ENCODE measurements around the gene ASIC2. TPM values are rescaled to one million over a fixed set of nuclear protein-coding genes. Genes with fewer than 3 reads are reported as not detected.
A peak's percentile ranks its signal among the peaks of the same experiment; 100 is the strongest.

Gene ASIC2
- total and polyA plus RNA-seq, 7 donors = 0.01 TPM; not detected in 6

DNA sequence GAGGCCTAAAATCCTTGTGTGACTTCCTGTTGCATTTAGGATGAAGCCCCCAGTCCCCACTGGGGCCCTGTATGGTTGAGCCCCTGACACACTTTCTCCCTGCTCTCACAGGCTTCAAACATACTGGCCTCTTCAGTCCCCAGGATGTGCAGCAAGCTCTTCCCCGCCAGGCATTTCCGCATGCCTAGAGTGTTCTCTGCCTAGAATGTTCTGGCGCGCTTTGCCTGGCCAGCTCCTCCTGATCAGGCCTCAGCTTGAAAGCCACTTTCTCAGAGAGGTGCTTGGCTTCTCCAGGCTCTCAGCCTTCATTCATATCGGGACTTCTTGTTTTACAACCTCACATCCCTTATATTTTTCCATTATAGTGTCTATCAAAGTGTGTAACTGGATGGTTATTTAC is 177.7 kb downstream of the ASIC2 start:
- H3K36me3 ChIP-seq (ENCODE audit: insufficient read depth in 1 of 2, low read depth in 1 of 2) = no peaks in the 10 kb centered on the region
- no peaks in the 10 kb centered on the region for H3K9me3 ChIP-seq
- intact Hi-C loops (cut with DNase I) = no loop called here
- H3K27me3 ChIP-seq (ENCODE audit: insufficient read depth in 3 of 3, low read length in 2 of 3) = peaks cover 0 to 9% (median 3%) of the 10 kb centered on the region in 3 donors
- ATAC-seq = no peak
- DNase-seq = no peak
- no peak overlapping the region for H3K4me3 ChIP-seq
- H3K4me1 ChIP-seq = no peaks in the 10 kb centered on the region
- no peak overlapping the region for H3K27ac ChIP-seq
- 74 to 84% (median 78%) methylated on average over 5 of the region's 5 CpGs for whole genome bisulfite sequencing, 3 donors
- no peak for TF ChIP-seq CTCF (IDR thresholded peaks at IDR 0.05)

DNA sequence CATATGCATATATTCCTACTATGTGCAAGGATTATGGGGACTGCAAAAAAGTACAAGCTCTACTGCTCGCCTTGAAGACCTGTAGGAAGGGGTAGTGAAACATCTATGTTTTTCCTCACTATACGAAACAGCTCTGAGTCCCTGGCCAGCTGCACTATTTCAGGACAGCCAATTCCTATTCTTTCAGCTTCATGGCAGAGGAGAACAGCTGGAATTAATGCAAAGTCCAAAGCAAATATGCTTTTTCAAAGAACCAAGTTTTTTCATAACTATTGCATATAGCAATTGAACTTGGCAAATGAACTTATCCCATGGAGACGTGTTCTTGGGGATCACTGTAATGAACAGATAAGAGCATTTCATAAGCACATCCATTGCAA is 179.1 kb downstream of the ASIC2 start:
- DNase-seq (no peak), ATAC-seq (no peak)
- no peaks in the 10 kb centered on the region for H3K9me3 ChIP-seq
- intact Hi-C loops (cut with DNase I) = no loop called here
- no peaks in the 10 kb centered on the region for H3K4me1 ChIP-seq
- H3K27ac ChIP-seq = no peak overlapping the region
- no peak overlapping the region for H3K4me3 ChIP-seq
- no peaks in the 10 kb centered on the region for H3K36me3 ChIP-seq (ENCODE audit: insufficient read depth in 1 of 2, low read depth in 1 of 2)
- peaks cover 0 to 9% (median 3%) of the 10 kb centered on the region in 3 donors for H3K27me3 ChIP-seq (ENCODE audit: insufficient read depth in 3 of 3, low read length in 2 of 3)
- WGBS, 3 donors = 34 to 44% (median 42%) methylated on average over 3 of the region's 3 CpGs
- TF ChIP-seq CTCF (IDR thresholded peaks at IDR 0.05) = no peak

DNA sequence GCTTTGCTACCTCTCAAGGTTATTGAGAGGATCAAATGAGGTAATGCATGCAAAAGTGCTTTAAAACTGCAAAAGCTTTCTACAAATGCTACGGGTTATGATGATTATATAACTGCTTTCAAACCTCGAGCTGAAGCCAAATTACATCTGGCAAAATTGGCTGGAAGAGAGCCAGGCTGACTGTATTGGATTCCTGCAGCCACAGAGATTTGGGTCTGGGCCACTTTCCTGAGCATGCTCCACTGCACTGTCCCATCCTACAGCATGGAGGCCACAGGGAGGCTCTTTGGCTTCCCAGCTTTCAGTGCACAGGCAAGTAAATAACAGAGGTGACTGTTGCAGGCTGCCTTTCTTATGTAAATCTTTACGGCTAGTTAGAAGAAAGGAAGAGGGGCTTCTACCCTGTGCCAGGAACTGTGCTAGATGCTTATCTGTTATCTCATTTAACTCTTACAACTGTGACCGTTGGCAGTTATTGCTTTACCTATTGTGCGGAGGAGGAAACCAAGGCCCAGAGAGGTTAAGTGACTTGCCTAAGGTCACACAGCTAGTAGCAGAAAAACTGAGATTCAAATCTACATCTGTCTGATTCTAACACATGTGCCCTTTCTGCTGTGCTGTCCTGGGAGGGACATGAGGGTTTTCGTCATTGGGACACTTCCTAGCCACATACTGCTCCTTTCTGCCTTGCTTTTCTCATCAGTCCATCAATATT is 179.7 kb downstream of the ASIC2 start:
- ATAC-seq = no peak
- Histone ChIP-seq H3K36me3 (ENCODE audit: insufficient read depth in 1 of 2, low read depth in 1 of 2) (no peaks in the 10 kb centered on the region), H3K4me1 (no peaks in the 10 kb centered on the region), H3K27me3 (ENCODE audit: insufficient read depth in 3 of 3, low read length in 2 of 3) (peaks cover 0 to 4% (median 3%) of the 10 kb centered on the region in 3 donors), H3K9me3 (no peaks in the 10 kb centered on the region), H3K4me3 (no peak overlapping the region), H3K27ac (no peak overlapping the region)
- no peak for DNase-seq
- TF ChIP-seq CTCF (IDR thresholded peaks at IDR 0.05) = no peak
- intact Hi-C loops (cut with DNase I) = no loop called here
- WGBS, 3 donors = 44 to 55% (median 44%) methylated on average over 6 of the region's 6 CpGs

- peak in 1 of 2 donors; percentile 23 for DNase-seq
- H3K27me3 ChIP-seq (ENCODE audit: insufficient read depth in 3 of 3, low read length in 2 of 3) = peaks cover 0 to 4% (median 3%) of the 10 kb centered on the region in 3 donors
- no peaks in the 10 kb centered on the region for H3K4me1 ChIP-seq
- no peak for TF ChIP-seq CTCF (IDR thresholded peaks at IDR 0.05)
- no peaks in the 10 kb centered on the region for H3K9me3 ChIP-seq
- no peak overlapping the region for H3K27ac ChIP-seq
- H3K4me3 ChIP-seq = no peak overlapping the region
- 22 to 35% (median 26%) methylated on average over 4 of the region's 4 CpGs for WGBS, 3 donors
- intact Hi-C loops (cut with DNase I) = no loop called here
- no peak for ATAC-seq
- H3K36me3 ChIP-seq (ENCODE audit: insufficient read depth in 1 of 2, low read depth in 1 of 2) = no peaks in the 10 kb centered on the region
These were observed 180.3 kb downstream of the ASIC2 start for GRCh38 chr17:33112763-33113162.
